Fibroblast of pulmonary artery (primary cell): Measurements from ENCODE around the gene NAB2.

Experiments
- DNase-seq: peaks from one replicate; pipeline ENCODE4 v3.0.0-alpha.2; 2010; ENCODE audit warnings: low read depth
- H3K4me3 ChIP-seq: replicated peaks from 2 replicates; pipeline ENCODE4 v1.5.1; 2011; ENCODE audit warnings: low read depth, mild to moderate bottlenecking, control low read depth, low read length, moderate library complexity
- TF ChIP-seq, protein P1 (sequence below): IDR thresholded peaks from 2 replicates; pipeline ENCODE4 v1.5.1; 2011; ENCODE audit warnings: mild to moderate bottlenecking, control low read depth, low read length, inconsistent platforms; ENCODE audit errors: missing control alignments

Gene NAB2

GRCh38 chr12:57101892-57102695 is 13.2 kb downstream of the NAB2 start:
- no peak for DNase-seq
- TF ChIP-seq, protein P1, sequence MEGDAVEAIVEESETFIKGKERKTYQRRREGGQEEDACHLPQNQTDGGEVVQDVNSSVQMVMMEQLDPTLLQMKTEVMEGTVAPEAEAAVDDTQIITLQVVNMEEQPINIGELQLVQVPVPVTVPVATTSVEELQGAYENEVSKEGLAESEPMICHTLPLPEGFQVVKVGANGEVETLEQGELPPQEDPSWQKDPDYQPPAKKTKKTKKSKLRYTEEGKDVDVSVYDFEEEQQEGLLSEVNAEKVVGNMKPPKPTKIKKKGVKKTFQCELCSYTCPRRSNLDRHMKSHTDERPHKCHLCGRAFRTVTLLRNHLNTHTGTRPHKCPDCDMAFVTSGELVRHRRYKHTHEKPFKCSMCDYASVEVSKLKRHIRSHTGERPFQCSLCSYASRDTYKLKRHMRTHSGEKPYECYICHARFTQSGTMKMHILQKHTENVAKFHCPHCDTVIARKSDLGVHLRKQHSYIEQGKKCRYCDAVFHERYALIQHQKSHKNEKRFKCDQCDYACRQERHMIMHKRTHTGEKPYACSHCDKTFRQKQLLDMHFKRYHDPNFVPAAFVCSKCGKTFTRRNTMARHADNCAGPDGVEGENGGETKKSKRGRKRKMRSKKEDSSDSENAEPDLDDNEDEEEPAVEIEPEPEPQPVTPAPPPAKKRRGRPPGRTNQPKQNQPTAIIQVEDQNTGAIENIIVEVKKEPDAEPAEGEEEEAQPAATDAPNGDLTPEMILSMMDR: no peak
- no peak overlapping the region for H3K4me3 ChIP-seq

DNA sequence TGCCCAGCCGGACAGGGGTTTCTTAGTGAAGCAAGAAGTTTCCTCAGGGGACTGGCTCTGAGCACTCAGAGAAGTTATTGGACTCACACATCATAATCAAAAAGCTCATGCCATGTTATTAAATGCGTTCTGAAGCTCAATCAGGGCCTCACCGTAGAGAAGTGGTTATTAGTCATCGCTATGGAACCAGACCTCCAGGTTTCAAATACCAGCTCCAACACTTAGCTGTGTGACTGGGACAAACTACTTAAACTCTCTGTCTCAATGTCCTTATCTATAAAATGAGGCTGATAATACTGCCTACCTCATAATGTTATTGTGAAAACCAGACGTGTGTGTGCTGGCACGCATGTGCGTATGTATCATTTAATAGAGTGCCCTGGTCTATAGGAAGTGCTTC is 14.9 kb downstream of the NAB2 start:
- DNase-seq: no peak
- no peak overlapping the region for H3K4me3 ChIP-seq
- TF ChIP-seq, protein P1: no peak

DNA sequence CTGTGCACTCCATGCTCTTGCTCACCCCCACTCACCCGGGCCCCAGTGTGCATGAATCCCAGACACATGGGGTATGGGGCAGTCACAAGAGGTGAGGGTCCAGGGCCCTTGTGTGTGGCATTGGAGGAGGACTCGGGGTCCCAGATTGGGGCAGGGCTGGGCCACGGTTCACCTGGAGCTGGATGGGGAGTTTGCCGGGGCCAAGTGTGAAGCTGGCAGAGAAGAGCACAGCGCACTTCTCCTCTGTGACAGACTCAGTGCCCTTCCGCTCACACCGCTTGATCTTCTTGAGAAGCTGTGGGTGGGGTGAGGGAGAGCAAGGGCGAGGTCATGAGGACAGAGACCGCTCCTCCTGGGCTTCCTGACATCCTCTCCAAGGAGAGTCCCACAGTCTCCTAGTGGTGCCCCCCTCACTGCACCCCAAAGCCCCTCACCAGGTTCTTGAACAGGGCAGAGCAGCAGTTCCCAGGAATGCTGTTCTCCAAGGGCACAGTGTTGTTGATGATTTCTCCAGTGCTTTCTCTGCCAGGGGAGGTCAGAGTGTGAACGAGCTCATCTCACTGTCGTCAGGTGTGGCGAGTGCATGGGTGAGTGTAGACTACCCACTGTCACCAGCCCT is 15.5 kb downstream of the NAB2 start:
- TF ChIP-seq, protein P1: no peak
- no peak overlapping the region for H3K4me3 ChIP-seq
- no peak for DNase-seq

GRCh38 chr12:57105011-57105753 is 16.3 kb downstream of the NAB2 start:
- H3K4me3 ChIP-seq: no peak overlapping the region
- no peak for DNase-seq
- TF ChIP-seq, protein P1: no peak

DNA sequence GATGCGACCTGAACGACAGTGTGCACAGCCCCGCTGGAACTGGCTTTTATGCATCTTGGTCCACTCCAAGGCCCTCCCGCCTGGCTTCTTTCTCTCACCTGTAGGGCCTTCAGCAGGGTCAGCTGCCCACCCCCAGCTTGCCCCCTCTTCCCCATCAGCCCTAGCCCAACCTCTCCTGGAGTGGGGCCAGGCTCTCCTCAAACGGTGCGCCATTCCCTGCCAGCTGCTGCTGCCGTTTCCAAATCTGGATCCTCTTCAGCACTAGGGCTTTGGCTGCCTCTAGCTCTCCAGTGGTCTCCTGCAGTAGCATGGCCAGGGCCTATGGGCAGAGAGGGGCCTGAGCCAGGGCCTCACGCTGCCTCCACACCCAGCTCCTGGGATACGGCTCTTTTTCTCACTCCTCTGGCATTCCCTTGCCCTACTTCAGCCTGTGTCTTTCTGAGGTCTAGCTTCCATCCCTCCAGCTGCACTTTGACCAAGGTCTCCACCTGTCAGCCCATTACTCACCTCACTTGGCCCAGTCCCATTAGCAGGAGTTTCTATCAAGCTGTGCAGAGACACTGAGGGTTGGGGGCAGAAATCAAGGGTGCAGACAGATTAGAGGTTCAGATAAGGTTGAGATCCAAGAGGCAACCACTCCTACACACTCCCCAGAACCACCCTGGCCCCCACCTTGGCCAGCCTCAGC is 17.3 kb downstream of the NAB2 start:
- no peak for DNase-seq
- TF ChIP-seq, protein P1: no peak
- no peak overlapping the region for H3K4me3 ChIP-seq

DNA sequence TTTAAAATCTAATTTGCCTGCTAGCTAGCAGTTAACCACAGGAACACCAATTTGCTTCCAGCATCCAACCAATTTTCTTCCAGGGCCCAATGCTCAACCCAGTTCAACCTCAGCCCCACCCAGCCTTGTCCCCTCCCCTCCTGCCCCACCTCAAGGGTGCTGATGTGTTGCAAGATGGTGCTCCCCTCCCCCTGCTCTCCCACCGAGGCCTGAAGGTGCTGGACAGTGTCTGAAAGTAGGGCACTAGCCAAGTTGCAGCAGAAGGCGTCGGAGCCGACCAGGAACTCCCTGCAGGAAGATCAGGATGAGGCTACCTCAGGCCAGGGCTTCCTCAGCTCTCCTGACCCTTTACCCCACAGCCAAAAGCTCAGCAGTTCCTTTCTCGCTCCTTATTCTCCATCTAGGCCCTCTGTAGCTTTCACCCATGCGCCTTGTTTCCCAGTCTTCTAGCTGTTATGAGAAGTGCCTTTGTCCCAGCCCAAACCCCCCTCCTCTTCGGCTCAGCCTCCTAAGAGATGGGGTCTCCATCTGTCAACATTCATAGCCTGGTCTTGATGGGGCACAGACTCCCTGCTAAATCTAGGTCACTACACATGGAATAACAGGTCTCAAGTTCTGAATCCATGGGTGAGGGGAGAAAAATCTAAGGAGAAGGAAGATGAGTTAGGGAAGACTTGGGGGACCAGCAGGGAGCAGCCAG is 18.7 kb downstream of the NAB2 start:
- DNase-seq: no peak
- no peak overlapping the region for H3K4me3 ChIP-seq
- TF ChIP-seq, protein P1: no peak
